Caco-2 (cell line): Measurements from ENCODE around the gene GALNTL6. TPM values are rescaled to one million over a fixed set of nuclear protein-coding genes. Genes with fewer than 3 reads are reported as not detected.

Source experiments
- BruUV-seq: library from RNA; stranded (reverse); fragments of 400-500 nt; replicated peaks from 2 replicates; lab custom pipeline; 2021; lab: Mats Ljungman, UMichigan
- CTCF ChIA-PET: fragments of 300-600 bp; sonication (Branson Sonifier 250); formaldehyde crosslinking; loops from one replicate; lab custom pipeline; 2022; ENCODE audit warnings: antibody characterized with exemption; lab: Charles Lee
- POLR2A ChIA-PET: fragments of 300-600 bp; sonication (Branson Sonifier 250); formaldehyde crosslinking; loops from one replicate; lab custom pipeline; 2022; ENCODE audit warnings: antibody characterized with exemption; lab: Charles Lee
- DNase-seq, 2 experiments: peaks; one replicate each; pipeline versions ENCODE4 v3.0.0 to v3.0.0-alpha.2; 2020 to 2022
- H3K27me3 ChIP-seq: replicated peaks from 2 replicates; pipeline ENCODE4 v1.6.0; 2011; ENCODE audit warnings: low read length; ENCODE audit not compliant: control insufficient read depth, insufficient read depth
- H3K36me3 ChIP-seq: 2 replicates; pipeline ENCODE4 v1.5.1; 2011; ENCODE audit warnings: low read length; ENCODE audit not compliant: control insufficient read depth, insufficient read depth
- H3K4me1 ChIP-seq: fragments of 250-450 bp; sonication (Bioruptor Pico); 2 replicates; pipeline ENCODE4 v1.5.1; 2020; ENCODE audit warnings: mild to moderate bottlenecking
- H3K4me3 ChIP-seq: 2 replicates; pipeline ENCODE4 v1.5.1; 2011; ENCODE audit warnings: low read depth, mild to moderate bottlenecking, control low read depth, low read length
- H3K9me3 ChIP-seq: fragments of 250-450 bp; sonication (Bioruptor Pico); 2 replicates; pipeline ENCODE4 v1.5.1; 2020; ENCODE audit warnings: mild to moderate bottlenecking, moderate library complexity
- H3K27ac Mint-ChIP-seq: one replicate; pipeline ENCODE4 v1.8.0; 2022; ENCODE audit warnings: mixed read lengths; ENCODE audit not compliant: unreplicated experiment
- H3K27me3 Mint-ChIP-seq: one replicate; pipeline ENCODE4 v1.8.0; 2022; ENCODE audit warnings: mixed read lengths; ENCODE audit not compliant: insufficient read depth, unreplicated experiment
- H3K36me3 Mint-ChIP-seq: one replicate; pipeline ENCODE4 v1.8.0; 2022; ENCODE audit warnings: mild to moderate bottlenecking, mixed read lengths; ENCODE audit not compliant: insufficient read depth, unreplicated experiment
- H3K4me1 Mint-ChIP-seq: one replicate; pipeline ENCODE4 v1.8.0; 2022; ENCODE audit warnings: low read depth, mixed read lengths; ENCODE audit not compliant: unreplicated experiment
- H3K4me3 Mint-ChIP-seq: one replicate; pipeline ENCODE4 v1.8.0; 2022; ENCODE audit warnings: mild to moderate bottlenecking, moderate library complexity, mixed read lengths; ENCODE audit not compliant: unreplicated experiment
- H3K9me3 Mint-ChIP-seq: one replicate; pipeline ENCODE4 v1.8.0; 2022; ENCODE audit warnings: mixed read lengths; ENCODE audit not compliant: unreplicated experiment
- intact Hi-C: fragments of 100-400 bp; cut with micrococcal nuclease; formaldehyde crosslinking; loops from one replicate; pipeline ENCODE4 v1.10.0; 2022; ENCODE audit not compliant: unreplicated experiment
- total RNA-seq: library from RNA; stranded (reverse); gene quantifications from 2 replicates; pipeline ENCODE4 v1.2.3, GENCODE V29; 2022
- TF ChIP-seq, protein P1 (sequence below), 2 experiments: fragments of 200-600 bp in 1 of 2; IDR thresholded peaks; 1 replicate in 1 of 2; 2 replicates in 1 of 2; pipeline versions ENCODE4 v1.5.1 to v1.8.0; 2011 to 2022; ENCODE audit warnings: antibody characterized with exemption in 1 of 2, control low read depth in 1 of 2, inconsistent platforms in 1 of 2, low read depth in 1 of 2, low read length in 1 of 2, mild to moderate bottlenecking in 1 of 2, moderate library complexity in 1 of 2; ENCODE audit not compliant: insufficient read depth in 1 of 2, severe bottlenecking in 1 of 2, unreplicated experiment in 1 of 2

The GALNTL6 gene
- total RNA-seq, 1 experiment from 2014 or later, result not detected

DNA sequence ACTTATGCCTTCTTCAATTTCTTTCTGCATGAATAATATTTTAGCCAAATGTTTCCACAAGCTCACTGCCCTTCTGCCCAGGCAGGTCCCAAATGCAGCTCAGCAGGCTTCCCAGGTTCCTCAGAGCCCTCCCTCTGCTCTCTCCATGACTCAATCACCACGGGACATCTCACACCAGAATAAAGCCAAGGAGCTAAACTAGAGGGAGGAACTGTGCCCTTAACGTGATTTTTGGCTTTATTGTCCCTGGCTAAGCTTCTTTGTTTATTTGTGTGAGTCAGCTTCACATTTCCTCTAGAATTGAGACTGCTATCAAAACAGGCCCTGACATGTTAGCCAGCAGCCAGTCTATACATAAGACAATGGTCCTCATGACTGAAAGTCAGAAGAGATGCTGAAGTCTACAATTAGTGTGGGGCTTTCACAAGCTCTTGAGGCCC is 1169.0 kb downstream of the GALNTL6 start:
- no peak overlapping the region for H3K4me3 ChIP-seq
- POLR2A ChIA-PET, result no interaction called here

DNA sequence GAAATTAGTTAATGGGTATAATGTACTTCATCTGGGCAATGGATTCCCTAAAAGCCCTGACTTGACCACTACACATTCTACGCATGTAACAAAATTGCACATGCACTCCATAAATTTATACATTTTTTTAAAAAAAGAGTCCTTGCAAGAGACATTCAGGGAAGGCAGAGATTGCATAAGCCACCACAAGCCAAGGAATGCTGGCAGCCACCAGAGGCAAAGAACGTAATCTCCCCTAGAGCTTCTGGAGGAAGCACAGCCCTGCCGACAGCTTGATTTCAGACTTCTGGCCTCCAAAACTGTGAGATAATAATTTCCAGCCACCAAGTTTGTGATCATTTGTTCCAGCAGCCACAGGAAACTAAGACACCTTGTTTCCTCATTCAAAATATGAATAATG is 1169.8 kb downstream of the GALNTL6 start:
- H3K4me1 ChIP-seq, result no peaks in the 10 kb centered on the region
- Mint-ChIP-seq H3K4me3 (no peak overlapping the region), H3K27me3 (no peaks in the 10 kb centered on the region), H3K9me3 (no peaks in the 10 kb centered on the region), H3K36me3 (no peaks in the 10 kb centered on the region), H3K4me1 (no peaks in the 10 kb centered on the region), H3K27ac (no peak overlapping the region)
- CTCF ChIA-PET, result no interaction called here
- no peaks in the 10 kb centered on the region for H3K27me3 ChIP-seq
- intact Hi-C loops, result no loop called here
- POLR2A ChIA-PET, result no interaction called here
- TF ChIP-seq, protein P1, sequence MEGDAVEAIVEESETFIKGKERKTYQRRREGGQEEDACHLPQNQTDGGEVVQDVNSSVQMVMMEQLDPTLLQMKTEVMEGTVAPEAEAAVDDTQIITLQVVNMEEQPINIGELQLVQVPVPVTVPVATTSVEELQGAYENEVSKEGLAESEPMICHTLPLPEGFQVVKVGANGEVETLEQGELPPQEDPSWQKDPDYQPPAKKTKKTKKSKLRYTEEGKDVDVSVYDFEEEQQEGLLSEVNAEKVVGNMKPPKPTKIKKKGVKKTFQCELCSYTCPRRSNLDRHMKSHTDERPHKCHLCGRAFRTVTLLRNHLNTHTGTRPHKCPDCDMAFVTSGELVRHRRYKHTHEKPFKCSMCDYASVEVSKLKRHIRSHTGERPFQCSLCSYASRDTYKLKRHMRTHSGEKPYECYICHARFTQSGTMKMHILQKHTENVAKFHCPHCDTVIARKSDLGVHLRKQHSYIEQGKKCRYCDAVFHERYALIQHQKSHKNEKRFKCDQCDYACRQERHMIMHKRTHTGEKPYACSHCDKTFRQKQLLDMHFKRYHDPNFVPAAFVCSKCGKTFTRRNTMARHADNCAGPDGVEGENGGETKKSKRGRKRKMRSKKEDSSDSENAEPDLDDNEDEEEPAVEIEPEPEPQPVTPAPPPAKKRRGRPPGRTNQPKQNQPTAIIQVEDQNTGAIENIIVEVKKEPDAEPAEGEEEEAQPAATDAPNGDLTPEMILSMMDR (IDR thresholded peaks at IDR 0.05; ENCODE audit: insufficient read depth in 1 of 2, low read depth in 1 of 2, low read length in 1 of 2, severe bottlenecking in 1 of 2, unreplicated experiment in 1 of 2), result no peak
- BruUV-seq, result no TSS peak
- no peaks in the 10 kb centered on the region for H3K9me3 ChIP-seq
- H3K4me3 ChIP-seq, result no peak overlapping the region
- H3K36me3 ChIP-seq, result no peaks in the 10 kb centered on the region
- no peak for DNase-seq

More for the DNA sequence above, 1169.0 kb downstream of the GALNTL6 start:
- H3K9me3 ChIP-seq, result no peaks in the 10 kb centered on the region
- no peaks in the 10 kb centered on the region for H3K27me3 ChIP-seq
- TF ChIP-seq, protein P1 (IDR thresholded peaks at IDR 0.05; ENCODE audit: insufficient read depth in 1 of 2, low read depth in 1 of 2, low read length in 1 of 2, severe bottlenecking in 1 of 2, unreplicated experiment in 1 of 2), result no peak
- no peak for DNase-seq
- Mint-ChIP-seq H3K27me3 (peaks cover 4% of the 10 kb centered on the region), H3K36me3 (no peaks in the 10 kb centered on the region), H3K4me1 (no peaks in the 10 kb centered on the region), H3K27ac (no peak overlapping the region), H3K4me3 (no peak overlapping the region), H3K9me3 (no peaks in the 10 kb centered on the region)
- intact Hi-C loops, result no loop called here
- H3K36me3 ChIP-seq, result no peaks in the 10 kb centered on the region
- CTCF ChIA-PET, result no interaction called here
- no TSS peak for BruUV-seq
- no peaks in the 10 kb centered on the region for H3K4me1 ChIP-seq

- TF ChIP-seq, protein P1 (IDR thresholded peaks at IDR 0.05; ENCODE audit: insufficient read depth in 1 of 2, low read depth in 1 of 2, low read length in 1 of 2, severe bottlenecking in 1 of 2, unreplicated experiment in 1 of 2), result no peak
- intact Hi-C loops, result no loop called here
- Histone ChIP-seq H3K9me3 (no peaks in the 10 kb centered on the region), H3K4me3 (no peak overlapping the region), H3K4me1 (no peaks in the 10 kb centered on the region), H3K36me3 (no peaks in the 10 kb centered on the region), H3K27me3 (no peaks in the 10 kb centered on the region)
- Mint-ChIP-seq H3K4me3 (no peak overlapping the region), H3K4me1 (no peaks in the 10 kb centered on the region), H3K27me3 (no peaks in the 10 kb centered on the region), H3K36me3 (no peaks in the 10 kb centered on the region), H3K9me3 (no peaks in the 10 kb centered on the region), H3K27ac (no peak overlapping the region)
- no TSS peak for BruUV-seq
- ChIA-PET CTCF (no interaction called here), POLR2A (no interaction called here)
- no peak for DNase-seq
These were observed 1170.4 kb downstream of the GALNTL6 start for GRCh38 chr4:172983631-172984030.
